A673 (cell line): Measurements from ENCODE around the gene GLUD1. TPM values are rescaled to one million over a fixed set of nuclear protein-coding genes. Genes with fewer than 3 reads are reported as not detected.
A peak's percentile ranks its signal among the peaks of the same experiment; 100 is the strongest.

ENCODE experiments used
- BruUV-seq: library from RNA; stranded (reverse); fragments of 400-500 nt; replicated peaks from 2 replicates; lab custom pipeline; 2021; lab: Mats Ljungman, UMichigan
- CTCF ChIA-PET: fragments of 300-600 bp; sonication (Branson Sonifier 250); formaldehyde crosslinking; loops from one replicate; lab custom pipeline; 2022; ENCODE audit warnings: antibody characterized with exemption; lab: Charles Lee
- POLR2A ChIA-PET: fragments of 300-600 bp; sonication (Branson Sonifier 250); formaldehyde crosslinking; loops from one replicate; lab custom pipeline; 2022; ENCODE audit warnings: antibody characterized with exemption; ENCODE audit not compliant: low non-redundant PET; lab: Charles Lee
- DNase-seq: peaks from one replicate; pipeline ENCODE4 v3.0.0-alpha.2; 2015; ENCODE audit warnings: low spot score
- H3K27ac ChIP-seq: fragments of 200-600 bp; sonication (generic); 2 replicates; pipeline ENCODE4 v1.5.1; 2016; ENCODE audit warnings: mixed run types, low read depth, mild to moderate bottlenecking, mixed read lengths, antibody characterized with exemption, low read length; ENCODE audit not compliant: poor library complexity, severe bottlenecking
- H3K27me3 ChIP-seq: fragments of 200-600 bp; sonication (generic); replicated peaks from 2 replicates; pipeline ENCODE4 v1.6.1; 2017; ENCODE audit warnings: mixed run types, low read depth, mild to moderate bottlenecking, mixed read lengths, antibody characterized with exemption, low read length; ENCODE audit not compliant: insufficient read depth, poor library complexity
- H3K36me3 ChIP-seq: fragments of 200-600 bp; sonication (generic); 2 replicates; pipeline ENCODE4 v1.6.1; 2016; ENCODE audit warnings: mixed run types, mild to moderate bottlenecking, mixed read lengths, antibody characterized with exemption, low read length; ENCODE audit not compliant: insufficient read depth, poor library complexity, severe bottlenecking
- H3K4me1 ChIP-seq: fragments of 200-600 bp; sonication (generic); 2 replicates; pipeline ENCODE4 v1.6.1; 2017; ENCODE audit warnings: mixed run types, mild to moderate bottlenecking, mixed read lengths, antibody characterized with exemption, low read length; ENCODE audit not compliant: insufficient read depth, poor library complexity, severe bottlenecking
- H3K4me3 ChIP-seq: fragments of 200-600 bp; sonication (generic); 2 replicates; pipeline ENCODE4 v1.5.1; 2016; ENCODE audit warnings: low read depth, mixed run types, mild to moderate bottlenecking, mixed read lengths, low read length; ENCODE audit not compliant: poor library complexity, severe bottlenecking
- H3K9me3 ChIP-seq: fragments of 200-600 bp; sonication (generic); 2 replicates; pipeline ENCODE4 v1.6.1; 2016; ENCODE audit warnings: mixed run types, low read depth, mild to moderate bottlenecking, mixed read lengths, antibody characterized with exemption, low read length; ENCODE audit not compliant: poor library complexity, severe bottlenecking
- EZH2 ChIP-seq: fragments of 200-600 bp; sonication (generic); IDR thresholded peaks from 2 replicates; pipeline ENCODE4 v1.6.1; 2017; ENCODE audit warnings: borderline replicate concordance, low read depth, mild to moderate bottlenecking, mixed read lengths, antibody characterized with exemption, low read length; ENCODE audit not compliant: poor library complexity, severe bottlenecking
- intact Hi-C: fragments of 100-400 bp; cut with micrococcal nuclease; formaldehyde crosslinking; loops from one replicate; pipeline ENCODE4 v1.10.0; 2022; ENCODE audit not compliant: unreplicated experiment
- total RNA-seq: library from RNA; stranded (reverse); gene quantifications from 2 replicates; pipeline ENCODE4 v1.2.3, GENCODE V29; 2021
- TF ChIP-seq, protein P1 (sequence below): fragments of 300-800, 200-600 bp; sonication (generic); conservative IDR thresholded peaks from 2 replicates; pipeline ENCODE4 v1.5.1; 2017; ENCODE audit warnings: low read depth, mild to moderate bottlenecking, antibody characterized with exemption, low read length, moderate library complexity, mixed read lengths

GLUD1 gene
- total RNA-seq, 1 experiment from 2014 or later, result 142 TPM

DNA sequence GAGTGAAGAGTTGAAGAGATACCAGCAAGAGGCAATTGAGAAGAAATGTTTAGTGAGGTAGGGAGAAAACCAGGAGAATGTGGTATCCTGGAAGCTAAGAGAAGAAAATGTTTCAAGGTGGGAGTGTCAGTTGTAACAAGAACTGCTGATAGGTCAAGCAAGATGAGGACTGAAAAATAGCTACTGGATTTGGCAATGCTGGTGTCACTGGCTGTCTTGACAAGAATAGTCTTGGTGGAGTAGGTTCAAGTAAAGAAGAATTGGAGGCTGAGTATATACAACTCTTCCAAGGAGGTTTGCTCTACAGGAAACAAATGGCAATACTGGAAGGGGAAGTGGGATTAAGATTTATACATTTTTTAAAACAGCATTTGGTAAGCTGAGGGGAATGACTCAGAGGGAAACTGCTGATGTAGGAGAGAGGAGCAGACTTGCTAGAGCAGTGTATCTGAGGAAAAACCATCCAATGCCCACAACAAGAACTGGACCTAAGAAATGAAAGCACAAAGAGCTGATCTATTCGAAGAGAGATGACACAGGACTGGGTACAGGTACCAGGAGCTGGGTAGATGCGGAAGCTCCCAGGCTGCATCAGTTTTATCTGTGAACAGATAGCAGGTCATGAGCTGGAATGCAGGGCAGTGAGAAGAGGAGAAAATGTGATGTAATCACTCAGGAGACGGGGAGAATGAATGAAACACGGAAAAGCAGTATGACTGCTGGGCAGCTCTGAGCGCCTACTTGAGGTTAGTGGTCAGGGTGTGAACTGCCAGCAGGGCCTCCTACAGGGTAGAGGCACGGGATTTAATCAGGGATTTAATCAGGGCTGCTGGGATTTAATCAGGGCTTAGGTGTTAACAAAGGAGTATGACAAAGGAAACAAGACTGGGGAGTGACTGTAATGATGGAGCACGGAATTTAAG, 40.0 kb downstream of the GLUD1 start:
- no peaks in the 10 kb centered on the region for H3K9me3 ChIP-seq
- H3K27me3 ChIP-seq, result no peaks in the 10 kb centered on the region
- no peak overlapping the region for H3K4me3 ChIP-seq
- BruUV-seq, result no TSS peak
- intact Hi-C loops, result no loop called here
- TF ChIP-seq EZH2, result no peak
- TF ChIP-seq, protein P1, sequence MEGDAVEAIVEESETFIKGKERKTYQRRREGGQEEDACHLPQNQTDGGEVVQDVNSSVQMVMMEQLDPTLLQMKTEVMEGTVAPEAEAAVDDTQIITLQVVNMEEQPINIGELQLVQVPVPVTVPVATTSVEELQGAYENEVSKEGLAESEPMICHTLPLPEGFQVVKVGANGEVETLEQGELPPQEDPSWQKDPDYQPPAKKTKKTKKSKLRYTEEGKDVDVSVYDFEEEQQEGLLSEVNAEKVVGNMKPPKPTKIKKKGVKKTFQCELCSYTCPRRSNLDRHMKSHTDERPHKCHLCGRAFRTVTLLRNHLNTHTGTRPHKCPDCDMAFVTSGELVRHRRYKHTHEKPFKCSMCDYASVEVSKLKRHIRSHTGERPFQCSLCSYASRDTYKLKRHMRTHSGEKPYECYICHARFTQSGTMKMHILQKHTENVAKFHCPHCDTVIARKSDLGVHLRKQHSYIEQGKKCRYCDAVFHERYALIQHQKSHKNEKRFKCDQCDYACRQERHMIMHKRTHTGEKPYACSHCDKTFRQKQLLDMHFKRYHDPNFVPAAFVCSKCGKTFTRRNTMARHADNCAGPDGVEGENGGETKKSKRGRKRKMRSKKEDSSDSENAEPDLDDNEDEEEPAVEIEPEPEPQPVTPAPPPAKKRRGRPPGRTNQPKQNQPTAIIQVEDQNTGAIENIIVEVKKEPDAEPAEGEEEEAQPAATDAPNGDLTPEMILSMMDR, result 0 out of 2 replicates have a peak, but pooled peaks have one; percentile 19
- ChIA-PET CTCF (no interaction called here), POLR2A (interaction anchor here (0.6 kb wide), 1 partner anchor 10 kb away, joined by 7 read pairs; no protein-coding TSS in a partner anchor)
- H3K36me3 ChIP-seq, result peaks cover 73% of the 10 kb centered on the region
- peak overlapping the region; percentile 42 for H3K27ac ChIP-seq
- H3K4me1 ChIP-seq, result peaks cover 52% of the 10 kb centered on the region
- peak; percentile 56 for DNase-seq

DNA sequence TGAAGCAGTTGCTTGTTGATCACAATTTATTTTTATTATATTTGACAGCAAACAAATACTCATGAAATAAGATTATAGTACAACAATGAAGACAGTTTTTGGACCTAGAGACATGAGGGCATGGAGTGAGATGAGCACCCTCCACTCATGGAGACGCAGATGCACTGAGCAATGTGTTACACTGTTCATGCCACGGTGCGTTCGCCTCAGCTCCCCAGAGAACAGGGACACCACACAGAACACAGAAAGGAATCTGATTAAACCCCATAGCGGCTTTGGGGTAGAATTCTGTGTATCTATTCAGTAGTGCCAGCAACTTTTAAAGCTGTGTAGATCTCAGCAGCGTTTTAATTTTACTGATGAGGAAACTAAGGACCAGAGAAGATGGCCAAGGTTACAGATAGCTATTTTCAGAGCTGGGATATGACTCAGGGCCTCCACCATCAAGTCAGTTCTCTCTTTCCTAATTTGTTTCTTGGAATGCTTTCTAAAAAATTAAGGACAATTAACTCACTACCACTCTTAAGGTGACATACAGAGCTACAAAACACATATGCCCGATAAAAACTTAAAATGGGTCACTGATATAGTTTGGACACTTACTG, 41.0 kb downstream of the GLUD1 start:
- no peaks in the 10 kb centered on the region for H3K9me3 ChIP-seq
- POLR2A ChIA-PET, result interaction anchor here (0.6 kb wide), 1 partner anchor 9 kb away, joined by 7 read pairs; no protein-coding TSS in a partner anchor
- no peaks in the 10 kb centered on the region for H3K27me3 ChIP-seq
- CTCF ChIA-PET, result no interaction called here
- DNase-seq, result no peak
- peaks cover 42% of the 10 kb centered on the region for H3K4me1 ChIP-seq
- peak overlapping the region; percentile 42 for H3K27ac ChIP-seq
- intact Hi-C loops, result no loop called here
- TF ChIP-seq EZH2, result no peak
- TF ChIP-seq, protein P1, result no peak
- H3K4me3 ChIP-seq, result no peak overlapping the region
- H3K36me3 ChIP-seq, result peaks cover 71% of the 10 kb centered on the region
- BruUV-seq, result no TSS peak

DNA sequence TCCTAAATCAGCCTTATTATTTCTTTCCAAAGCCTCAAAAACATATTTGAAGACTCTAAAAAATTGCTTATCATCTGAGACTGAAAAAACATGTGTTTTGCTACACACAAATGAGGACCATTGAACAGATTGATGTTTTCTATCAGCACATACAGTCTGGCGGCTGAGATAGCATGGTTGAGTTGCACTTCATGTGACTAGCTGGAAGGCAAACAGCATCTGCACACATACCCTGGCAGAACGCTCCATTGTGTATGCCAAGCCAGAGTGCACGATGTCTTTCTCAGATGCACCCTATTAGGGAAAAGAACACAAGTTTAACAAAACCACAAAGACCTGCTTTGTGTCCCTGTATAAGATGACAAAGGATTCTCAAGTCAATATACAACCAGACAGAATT, 41.5 kb downstream of the GLUD1 start:
- Histone ChIP-seq H3K9me3 (no peaks in the 10 kb centered on the region), H3K4me3 (no peak overlapping the region), H3K27me3 (no peaks in the 10 kb centered on the region), H3K27ac (no peak overlapping the region), H3K4me1 (peaks cover 37% of the 10 kb centered on the region), H3K36me3 (peaks cover 72% of the 10 kb centered on the region)
- ChIA-PET POLR2A (no interaction called here), CTCF (no interaction called here)
- TF ChIP-seq, protein P1, result no peak
- no peak for TF ChIP-seq EZH2
- intact Hi-C loops, result no loop called here
- DNase-seq, result no peak
- no TSS peak for BruUV-seq
